HG03045 (cell line): ENCODE results near the gene RGMA.
A peak's percentile ranks its signal among the peaks of the same experiment; 100 is the strongest.
"Not testable (repeated sequence)": the region's sequence is repeated elsewhere in the genome, so short reads cannot be mapped to it uniquely, and the experiment has no call there.

Experiments
- ATAC-seq: cut with Tn5 transposase; IDR thresholded peaks from one replicate; pipeline ENCODE4 v1.9.1; 2021; ENCODE audit warnings: mild to moderate bottlenecking, moderate library complexity; ENCODE audit not compliant: unreplicated experiment

RGMA gene

GRCh38 chr15:93035953-93036810, 52.8 kb downstream of the RGMA start:
- ATAC-seq, result peak; percentile 47

GRCh38 chr15:93035092-93035915, 53.7 kb downstream of the RGMA start:
- peak; percentile 4 for ATAC-seq

- no peak for ATAC-seq
These were observed 54.5 kb downstream of the RGMA start for GRCh38 chr15:93034512-93034911.

- ATAC-seq, result no peak
These were observed 55.5 kb downstream of the RGMA start for GRCh38 chr15:93033434-93034045.

GRCh38 chr15:93032515-93033206, 56.4 kb downstream of the RGMA start:
- not testable (repeated sequence) for ATAC-seq

GRCh38 chr15:93031557-93032384, 57.2 kb downstream of the RGMA start:
- not testable (repeated sequence) for ATAC-seq

- ATAC-seq, result no peak
These were observed 57.9 kb downstream of the RGMA start for GRCh38 chr15:93031103-93031464.

GRCh38 chr15:93030430-93031102, 58.4 kb downstream of the RGMA start:
- ATAC-seq, result peak; percentile 64

GRCh38 chr15:93029836-93030429, 59.1 kb downstream of the RGMA start:
- no peak for ATAC-seq

- ATAC-seq, result no peak
These were observed 59.7 kb downstream of the RGMA start for GRCh38 chr15:93029214-93029835.

GRCh38 chr15:93028632-93029213, 60.3 kb downstream of the RGMA start:
- ATAC-seq, result no peak

GRCh38 chr15:93028111-93028631, 60.8 kb downstream of the RGMA start:
- no peak for ATAC-seq

GRCh38 chr15:93027413-93027812, 61.6 kb downstream of the RGMA start:
- no peak for ATAC-seq

- no peak for ATAC-seq
These were observed 62.6 kb downstream of the RGMA start for GRCh38 chr15:93026380-93026817.

- ATAC-seq, result no peak
These were observed 63.4 kb downstream of the RGMA start for GRCh38 chr15:93025625-93025982.

GRCh38 chr15:93024716-93025624, 64.0 kb downstream of the RGMA start:
- no peak for ATAC-seq

- ATAC-seq, result no peak
These were observed 64.7 kb downstream of the RGMA start for GRCh38 chr15:93024293-93024692.
